GM18519 (cell line): ENCODE measurements around the gene TMPRSS5.
"Not testable (repeated sequence)": the region's sequence is repeated elsewhere in the genome, so short reads cannot be mapped to it uniquely, and the experiment has no call there.

Source experiments
- ATAC-seq: cut with Tn5 transposase; IDR thresholded peaks from one replicate; pipeline ENCODE4 v1.9.1; 2021; ENCODE audit warnings: mild to moderate bottlenecking, moderate library complexity; ENCODE audit not compliant: unreplicated experiment, low FRiP score

The TMPRSS5 gene

GRCh38 chr11:113705871-113706655 lies at the start of gene TMPRSS5:
TMPRSS5 (minus strand) TSS chr11:113706308; CDS start chr11:113706224, 84 bp downstream.
- ATAC-seq: no peak

- ATAC-seq: no peak
Observed at GRCh38 chr11:113752932-113753331, 46.8 kb upstream of the TMPRSS5 start.

- no peak for ATAC-seq
Observed at GRCh38 chr11:113736323-113736722, 30.2 kb upstream of the TMPRSS5 start.

GRCh38 chr11:113732092-113732491 lies 26.0 kb upstream of the TMPRSS5 start:
- no peak for ATAC-seq

GRCh38 chr11:113730887-113731726 lies 25.0 kb upstream of the TMPRSS5 start:
- no peak for ATAC-seq

- ATAC-seq: no peak
Observed at GRCh38 chr11:113729456-113729855, 23.3 kb upstream of the TMPRSS5 start.

- no peak for ATAC-seq
Observed at GRCh38 chr11:113728814-113729213, 22.7 kb upstream of the TMPRSS5 start.

GRCh38 chr11:113725913-113726312 lies 19.8 kb upstream of the TMPRSS5 start:
- ATAC-seq: no peak

- ATAC-seq: no peak
Observed at GRCh38 chr11:113725407-113725806, 19.3 kb upstream of the TMPRSS5 start.

- no peak for ATAC-seq
Observed at GRCh38 chr11:113724778-113725177, 18.7 kb upstream of the TMPRSS5 start.

- no peak for ATAC-seq
Observed at GRCh38 chr11:113723787-113724186, 17.7 kb upstream of the TMPRSS5 start.

GRCh38 chr11:113722934-113723333 lies 16.8 kb upstream of the TMPRSS5 start:
- ATAC-seq: no peak

- no peak for ATAC-seq
Observed at GRCh38 chr11:113722221-113722620, 16.1 kb upstream of the TMPRSS5 start.

GRCh38 chr11:113721462-113722066 lies 15.5 kb upstream of the TMPRSS5 start:
- no peak for ATAC-seq

- not testable (repeated sequence) for ATAC-seq
Observed at GRCh38 chr11:113720478-113720877, 14.4 kb upstream of the TMPRSS5 start.

- no peak for ATAC-seq
Observed at GRCh38 chr11:113715882-113716625, 9.9 kb upstream of the TMPRSS5 start.

GRCh38 chr11:113715273-113715672 lies 9.2 kb upstream of the TMPRSS5 start:
- no peak for ATAC-seq

GRCh38 chr11:113710989-113711388 lies 4.9 kb upstream of the TMPRSS5 start:
- no peak for ATAC-seq

- not testable (repeated sequence) for ATAC-seq
Observed at GRCh38 chr11:113703551-113703950, 2.6 kb downstream of the TMPRSS5 start.

GRCh38 chr11:113701491-113701890 lies 4.6 kb downstream of the TMPRSS5 start:
- no peak for ATAC-seq
